ENCODE data around the gene IQGAP3. TPM values are rescaled to one million over a fixed set of nuclear protein-coding genes. Genes with fewer than 3 reads are reported as not detected.
"Not testable (repeated sequence)": the region's sequence is repeated elsewhere in the genome, so short reads cannot be mapped to it uniquely, and the experiment has no call there.

Gene IQGAP3
- total and polyA plus RNA-seq, 10 donors: 0.24 to 2.2 (median 0.68) TPM

GRCh38 chr1:156608981-156609380, 36.6 kb upstream of the IQGAP3 start:
- intact Hi-C loops (cut with DNase I; ENCODE audit: low total_unique reads): loop anchor here (5.0 to 10.0 kb wide), 2 partner anchors 124 to 157 kb away; no protein-coding TSS in a partner anchor
- no peak for DNase-seq
- no peak overlapping the region for H3K4me3 ChIP-seq
- WGBS, 5 donors: 43 to 49% (median 44%) methylated on average over 6 of the region's 6 CpGs
- no peaks in the 10 kb centered on the region for H3K36me3 ChIP-seq
- no peak overlapping the region for H3K27ac ChIP-seq
- H3K4me1 ChIP-seq: peaks cover 6 to 25% (median 12%) of the 10 kb centered on the region in 6 donors
- TF ChIP-seq POLR2AphosphoS5 (IDR thresholded peaks at IDR 0.05) (peak in 1 of 3 donors; percentile 7), POLR2A (IDR thresholded peaks at IDR 0.05) (no peak)
- TF ChIP-seq, protein P1, sequence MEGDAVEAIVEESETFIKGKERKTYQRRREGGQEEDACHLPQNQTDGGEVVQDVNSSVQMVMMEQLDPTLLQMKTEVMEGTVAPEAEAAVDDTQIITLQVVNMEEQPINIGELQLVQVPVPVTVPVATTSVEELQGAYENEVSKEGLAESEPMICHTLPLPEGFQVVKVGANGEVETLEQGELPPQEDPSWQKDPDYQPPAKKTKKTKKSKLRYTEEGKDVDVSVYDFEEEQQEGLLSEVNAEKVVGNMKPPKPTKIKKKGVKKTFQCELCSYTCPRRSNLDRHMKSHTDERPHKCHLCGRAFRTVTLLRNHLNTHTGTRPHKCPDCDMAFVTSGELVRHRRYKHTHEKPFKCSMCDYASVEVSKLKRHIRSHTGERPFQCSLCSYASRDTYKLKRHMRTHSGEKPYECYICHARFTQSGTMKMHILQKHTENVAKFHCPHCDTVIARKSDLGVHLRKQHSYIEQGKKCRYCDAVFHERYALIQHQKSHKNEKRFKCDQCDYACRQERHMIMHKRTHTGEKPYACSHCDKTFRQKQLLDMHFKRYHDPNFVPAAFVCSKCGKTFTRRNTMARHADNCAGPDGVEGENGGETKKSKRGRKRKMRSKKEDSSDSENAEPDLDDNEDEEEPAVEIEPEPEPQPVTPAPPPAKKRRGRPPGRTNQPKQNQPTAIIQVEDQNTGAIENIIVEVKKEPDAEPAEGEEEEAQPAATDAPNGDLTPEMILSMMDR (IDR thresholded peaks at IDR 0.05 in 8 of 11, conservative IDR thresholded peaks at IDR 0.05 in 3 of 11): peak in 10 of 11 experiments; percentile 36 to 69 (median 52)
- H3K27me3 ChIP-seq (replicated peaks in 1 of 7): peaks cover 0 to 36% (median 0%) of the 10 kb centered on the region in 7 donors
- no peaks in the 10 kb centered on the region for H3K9me3 ChIP-seq

GRCh38 chr1:156608036-156608674, 35.8 kb upstream of the IQGAP3 start:
- TF ChIP-seq POLR2AphosphoS5 (IDR thresholded peaks at IDR 0.05) (no peak), POLR2A (IDR thresholded peaks at IDR 0.05) (no peak)
- TF ChIP-seq, protein P1 (IDR thresholded peaks at IDR 0.05 in 8 of 11, conservative IDR thresholded peaks at IDR 0.05 in 3 of 11): peak; percentile 48 to 86 (median 71)
- peak overlapping the region in 1 of 8 donors; percentile 6 for H3K27ac ChIP-seq
- H3K9me3 ChIP-seq: no peaks in the 10 kb centered on the region
- intact Hi-C loops (cut with DNase I; ENCODE audit: low total_unique reads): loop anchor here (5.0 to 10.0 kb wide), 2 partner anchors 123 to 156 kb away; no protein-coding TSS in a partner anchor
- 27 to 35% (median 31%) methylated on average over 7 of the region's 7 CpGs for WGBS, 5 donors
- no peak overlapping the region for H3K4me3 ChIP-seq
- H3K36me3 ChIP-seq: no peaks in the 10 kb centered on the region
- no peak for DNase-seq
- peaks cover 6 to 25% (median 12%) of the 10 kb centered on the region in 6 donors for H3K4me1 ChIP-seq
- H3K27me3 ChIP-seq (replicated peaks in 1 of 7): peaks cover 0 to 35% (median 0%) of the 10 kb centered on the region in 7 donors

GRCh38 chr1:156607344-156607743, 35.0 kb upstream of the IQGAP3 start:
- intact Hi-C loops (cut with DNase I; ENCODE audit: low total_unique reads): loop anchor here (5.0 to 10.0 kb wide), 2 partner anchors 123 to 155 kb away; no protein-coding TSS in a partner anchor
- 63 to 75% (median 68%) methylated on average over 4 of the region's 4 CpGs for WGBS, 5 donors

GRCh38 chr1:156602557-156602993, 30.2 kb upstream of the IQGAP3 start:
- no peaks in the 10 kb centered on the region for H3K27me3 ChIP-seq (replicated peaks in 1 of 7)
- no peak for DNase-seq
- WGBS, 5 donors: 38 to 47% (median 40%) methylated on average over 9 to 10 of the region's 10 CpGs

More at GRCh38 chr1:156607344-156607743, 35.0 kb upstream of the IQGAP3 start:
- H3K27ac ChIP-seq: peak overlapping the region in 2 of 8 donors; percentile 6 to 22
- not testable (repeated sequence) for DNase-seq, H3K9me3 ChIP-seq, H3K36me3 ChIP-seq, H3K4me3 ChIP-seq
- H3K4me1 ChIP-seq: peaks cover 6 to 31% (median 18%) of the 10 kb centered on the region in 6 donors
- peaks cover 0 to 27% (median 0%) of the 10 kb centered on the region in 7 donors for H3K27me3 ChIP-seq (replicated peaks in 1 of 7)

More at GRCh38 chr1:156602557-156602993, 30.2 kb upstream of the IQGAP3 start:
- Histone ChIP-seq H3K4me1 (peaks cover 8 to 50% (median 30%) of the 10 kb centered on the region in 6 donors), H3K9me3 (no peaks in the 10 kb centered on the region), H3K27ac (no peak overlapping the region), H3K36me3 (peaks cover 0 to 16% (median 13%) of the 10 kb centered on the region in 6 donors), H3K4me3 (no peak overlapping the region)
- TF ChIP-seq POLR2A (IDR thresholded peaks at IDR 0.05): no peak
- TF ChIP-seq, protein P1 (IDR thresholded peaks at IDR 0.05 in 8 of 11, conservative IDR thresholded peaks at IDR 0.05 in 3 of 11): peak in 3 of 11 experiments; percentile 10 to 14 (median 12)
- intact Hi-C loops (cut with DNase I; ENCODE audit: low total_unique reads): loop anchor here (10.0 kb wide), 1 partner anchor 118 kb away; no protein-coding TSS in a partner anchor
